C4-2B (cell line): Measurements from ENCODE around the gene GGNBP2.

ENCODE experiments used
- CTCF ChIP-seq: fragments of 450-650 bp; conservative IDR thresholded peaks from 2 replicates; pipeline ENCODE4 v1.5.1; 2017; ENCODE audit warnings: mild to moderate bottlenecking
- ZFX ChIP-seq: fragments of 450-650 bp; IDR thresholded peaks from 2 replicates; pipeline ENCODE4 v1.6.1; 2017

GRCh38 chr17:36593656-36594316, 49.1 kb downstream of the GGNBP2 start:
- TF ChIP-seq CTCF (no peak), ZFX (no peak)
